GM12878 (cell line): Measurements from ENCODE around the gene LTB4R. TPM values are rescaled to one million over a fixed set of nuclear protein-coding genes. Genes with fewer than 3 reads are reported as not detected.

Source experiments
- ATAC-seq: fragments of 200-7000 bp; cut with Tn5 transposase; 3 replicates; pipeline ENCODE4 v1.9.1; 2020; ENCODE audit warnings: mild to moderate bottlenecking, moderate library complexity
- BruUV-seq: library from RNA; stranded (reverse); fragments of 400-500 nt; replicated peaks from 2 replicates; lab custom pipeline; 2021; lab: Mats Ljungman, UMichigan
- CTCF ChIA-PET: fragments of 300-600 bp; sonication (Branson Sonifier 250); formaldehyde crosslinking; extraction: SDS; loops from one replicate; lab custom pipeline; 2021; ENCODE audit warnings: inconsistent platforms; lab: Yijun Ruan, JAX
- POLR2A ChIA-PET: fragments of 350-600 bp; formaldehyde crosslinking; extraction: SDS; loops from one replicate; lab custom pipeline; 2021; ENCODE audit warnings: inconsistent platforms; lab: Charles Lee
- RAD21 ChIA-PET: fragments of 300-600 bp; sonication (Branson Sonifier 250); formaldehyde crosslinking; loops from one replicate; lab custom pipeline; 2023; ENCODE audit warnings: antibody characterized with exemption; ENCODE audit not compliant: unreplicated experiment; lab: Charles Lee
- SMC1A ChIA-PET: fragments of 300-600 bp; sonication (Branson Sonifier 250); formaldehyde crosslinking; loops from one replicate; lab custom pipeline; 2023; ENCODE audit not compliant: unreplicated experiment, uncharacterized antibody; lab: Charles Lee
- DNase-seq: peaks from one replicate; pipeline ENCODE4 v3.0.0-alpha.2; 2011; ENCODE audit warnings: low read depth, low spot score
- FAIRE-seq: peaks from 3 replicates; lab custom pipeline; 2011; peaks lifted over from hg19 to GRCh38; lab: Jason Lieb, UNC
- H2AFZ ChIP-seq: 2 replicates; pipeline ENCODE4 v1.6.0; 2011; ENCODE audit warnings: low read depth, low read length, control low read depth; ENCODE audit not compliant: control insufficient read depth
- H3K27ac ChIP-seq: 2 replicates; pipeline ENCODE4 v1.5.1; 2011; ENCODE audit warnings: control low read depth; ENCODE audit not compliant: control insufficient read depth, insufficient read depth
- H3K27me3 ChIP-seq, 2 experiments: replicated peaks in 1 of 2; 2 replicates each; pipeline versions ENCODE4 v1.6.0 to v1.6.1; 2011; ENCODE audit warnings: low read length in 1 of 2; ENCODE audit not compliant: control insufficient read depth in 2 of 2, insufficient read depth in 2 of 2
- H3K36me3 ChIP-seq, 2 experiments: 2 replicates each; pipeline ENCODE4 v1.5.1; 2011; ENCODE audit warnings: low read length in 1 of 2; ENCODE audit not compliant: control insufficient read depth in 2 of 2, insufficient read depth in 2 of 2
- H3K4me1 ChIP-seq: 2 replicates; pipeline ENCODE4 v1.6.1; 2011; ENCODE audit warnings: mild to moderate bottlenecking, low read length, moderate library complexity, mixed read lengths; ENCODE audit not compliant: control insufficient read depth, insufficient read depth
- H3K4me2 ChIP-seq: 2 replicates; pipeline ENCODE4 v1.6.0; 2011; ENCODE audit warnings: control low read depth; ENCODE audit not compliant: control insufficient read depth, insufficient read depth
- H3K4me3 ChIP-seq: fragments of 200-600 bp; sonication (generic); 2 replicates; pipeline ENCODE4 v1.5.1; 2016
- H3K79me2 ChIP-seq: 2 replicates; pipeline ENCODE4 v1.6.0; 2011; ENCODE audit warnings: low read length; ENCODE audit not compliant: control insufficient read depth, insufficient read depth
- H3K9ac ChIP-seq: 2 replicates; pipeline ENCODE4 v1.8.0; 2011; ENCODE audit warnings: low read length, control low read depth, mixed read lengths; ENCODE audit not compliant: control insufficient read depth, insufficient read depth
- H3K9me3 ChIP-seq: replicated peaks from 3 replicates; pipeline ENCODE4 v1.5.1; 2011; ENCODE audit warnings: mild to moderate bottlenecking, low read length; ENCODE audit not compliant: control insufficient read depth, insufficient read depth
- H4K20me1 ChIP-seq: 2 replicates; pipeline ENCODE4 v1.6.0; 2011; ENCODE audit not compliant: control insufficient read depth, insufficient read depth
- HDGF ChIP-seq: fragments of 450-650 bp; IDR thresholded peaks from 2 replicates; pipeline ENCODE4 v1.6.1; 2016; ENCODE audit warnings: antibody characterized with exemption
- KAT2A ChIP-seq: conservative IDR thresholded peaks from 2 replicates; pipeline ENCODE4 v1.6.1; 2011; ENCODE audit warnings: low read depth, low read length; ENCODE audit not compliant: control insufficient read depth
- MTA2 ChIP-seq: fragments of 450-650 bp; IDR thresholded peaks from 2 replicates; pipeline ENCODE4 v1.6.1; 2016; ENCODE audit warnings: low read depth, mild to moderate bottlenecking, moderate library complexity
- MXI1 ChIP-seq: fragments of 150-350 bp; IDR thresholded peaks from 2 replicates; pipeline ENCODE4 v1.6.1; 2011; ENCODE audit warnings: low read depth, mild to moderate bottlenecking, inconsistent platforms, low read length, improper control_type of control experiment
- NBN ChIP-seq: fragments of 450-650 bp; IDR thresholded peaks from 2 replicates; pipeline ENCODE4 v1.6.1; 2016
- NR2F1 ChIP-seq: fragments of 450-650 bp; conservative IDR thresholded peaks from 2 replicates; pipeline ENCODE4 v1.6.1; 2017; ENCODE audit warnings: mild to moderate bottlenecking
- POLR2AphosphoS5 ChIP-seq: IDR thresholded peaks from 2 replicates; pipeline ENCODE4 v1.6.1; 2011; ENCODE audit warnings: mild to moderate bottlenecking, low read length, inconsistent platforms
- SMAD5 ChIP-seq: IDR thresholded peaks from 2 replicates; pipeline ENCODE4 v1.6.1; 2016; ENCODE audit warnings: antibody characterized with exemption, low read depth
- SP1 ChIP-seq: IDR thresholded peaks from one replicate; pipeline ENCODE4 v1.6.1; 2011; ENCODE audit warnings: low read depth, low read length
- ZBED1 ChIP-seq: IDR thresholded peaks from 2 replicates; pipeline ENCODE4 v1.6.1; 2016; ENCODE audit warnings: borderline replicate concordance
- ZNF592 ChIP-seq: fragments of 450-650 bp; IDR thresholded peaks from 2 replicates; pipeline ENCODE4 v1.6.1; 2017; ENCODE audit warnings: mild to moderate bottlenecking, moderate library complexity
- WGBS: methylation state at CpG from one replicate; pipeline ENCODE4 v1.1.6; 2016; ENCODE audit warnings: low lambda C conversion rate; ENCODE audit not compliant: insufficient replicate concordance, insufficient coverage; ENCODE audit errors: missing lambda C conversion rate; 5-methylcytosine and 5-hydroxymethylcytosine counted together
- in situ Hi-C: fragments of 300-500 bp; cut with MboI; formaldehyde crosslinking; loops from 9 replicates; pipeline ENCODE4 v1.14.3; 2018; ENCODE audit warnings: mixed read lengths
- intact Hi-C: fragments of 100-400 bp; cut with micrococcal nuclease; formaldehyde crosslinking; loops from one replicate; pipeline ENCODE4 v1.14.2; 2022; ENCODE audit not compliant: unreplicated experiment
- polyA plus RNA-seq, 11 experiments: library from polyadenylated mRNA; depleted of rRNA in 4 of 11; unstranded in 6 of 11; stranded (reverse) in 5 of 11; fragments of >200 nt; fragmentation: Nextera tagmentation in 4 of 11; fragmentation: Illumina TruSeq in 1 of 11; extraction: Ambion mirVana in 4 of 11; extraction: Trizol in 1 of 11; gene quantifications; 1 replicate in 1 of 11; 2 replicates in 10 of 11; pipeline versions ENCODE4 v1.2.1 to v1.2.3, GENCODE V29; 2011 to 2016; ENCODE audit warnings: inconsistent platforms in 2 of 11, missing spikeins in 2 of 11, low read depth in 1 of 11
- total RNA-seq, 4 experiments: library from RNA; depleted of rRNA in 3 of 4; stranded (reverse); fragments of >200 nt in 3 of 4; fragmentation: Illumina TruSeq in 1 of 4; extraction: Trizol in 1 of 4; gene quantifications; 2 replicates each; pipeline versions ENCODE4 v1.2.1 to v1.2.3, GENCODE V29; 2013 to 2021
- TF ChIP-seq, protein P1 (sequence below): fragments of 150-350 bp; IDR thresholded peaks from 2 replicates; pipeline ENCODE4 v1.6.1; 2016; ENCODE audit warnings: low read depth, low read length
- TF ChIP-seq, protein P2 (sequence below): fragments of 450-650 bp; IDR thresholded peaks from 2 replicates; pipeline ENCODE4 v1.6.1; 2016; ENCODE audit warnings: mild to moderate bottlenecking
- TF ChIP-seq, protein P3 (sequence below): IDR thresholded peaks from 2 replicates; pipeline ENCODE4 v1.6.1; 2011; ENCODE audit warnings: mild to moderate bottlenecking, low read depth, low read length, moderate library complexity; ENCODE audit not compliant: insufficient replicate concordance

LTB4R gene
- total and polyA plus RNA-seq, 10 of the 15 experiments (the other 5 are each of a cell fraction or from before 2014, with no cell fraction given): 1.2 to 14.0 (median 4.0) TPM

DNA sequence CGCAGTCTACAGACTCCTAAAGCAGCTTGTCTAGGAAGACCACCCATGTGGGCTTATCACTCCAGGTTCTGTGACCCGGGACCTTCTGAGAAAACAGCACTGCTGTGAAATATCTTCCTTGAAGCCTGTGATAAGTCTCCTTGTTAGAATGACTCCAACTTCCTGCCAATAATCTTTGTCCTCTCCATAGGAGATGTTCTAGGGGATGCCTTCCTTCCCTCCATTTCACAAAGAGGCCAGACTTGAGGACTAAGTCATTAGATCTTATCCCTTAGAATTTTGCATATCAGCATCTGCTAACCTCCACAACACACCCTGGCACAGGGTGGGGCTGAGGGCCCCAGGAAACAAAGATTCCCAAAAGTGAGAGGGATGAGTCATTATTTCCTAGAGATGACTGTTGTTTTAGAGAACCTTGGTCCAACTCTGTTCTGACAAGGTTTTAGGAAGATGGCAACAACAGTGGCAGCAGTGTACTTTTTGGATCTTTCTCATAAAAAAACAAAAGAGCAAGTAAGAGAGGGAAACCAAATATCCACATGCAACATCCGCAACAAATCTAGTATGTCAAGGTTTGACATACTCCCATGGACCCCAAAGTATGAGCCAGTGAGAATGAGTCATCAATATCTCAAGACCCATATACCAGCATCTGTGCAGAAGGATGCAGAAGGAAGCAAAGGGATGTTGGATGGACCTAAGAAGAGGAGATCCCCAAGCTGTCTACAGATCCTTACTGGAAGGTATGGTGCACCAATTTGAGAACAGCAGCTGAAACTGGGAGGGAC, 6.0 kb downstream of the LTB4R start:
- in situ Hi-C loops: no loop called here
- Histone ChIP-seq H3K9me3 (no peaks in the 10 kb centered on the region), H3K79me2 (no peaks in the 10 kb centered on the region), H2AFZ (no peak overlapping the region), H3K27ac (no peak overlapping the region), H3K36me3 (no peaks in the 10 kb centered on the region), H3K4me1 (peaks cover 15% of the 10 kb centered on the region), H3K27me3 (no peaks in the 10 kb centered on the region), H3K4me3 (no peak overlapping the region), H3K9ac (no peak overlapping the region), H3K4me2 (no peak overlapping the region), H4K20me1 (no peaks in the 10 kb centered on the region; the same call in 1 of the 2 replicates)
- intact Hi-C loops: no loop called here
- no TSS peak for BruUV-seq
- DNase-seq: no peak
- CTCF ChIA-PET: interaction anchor here (0.7 to 1.9 kb wide), 6 partner anchors 9 to 125 kb away, joined by 3 to 8 read pairs (median 4); partner anchors contain the start of gene CIDEB
- WGBS: 74% methylated on average over 3 of the region's 3 CpGs
- SMC1A ChIA-PET: interaction anchor here (1.1 kb wide), 1 partner anchor 114 kb away, joined by 3 read pairs; no protein-coding TSS in a partner anchor
- RAD21 ChIA-PET: no interaction called here
- no peak for ATAC-seq
- no peak for FAIRE-seq
- POLR2A ChIA-PET: no interaction called here
- TF ChIP-seq, protein P1, sequence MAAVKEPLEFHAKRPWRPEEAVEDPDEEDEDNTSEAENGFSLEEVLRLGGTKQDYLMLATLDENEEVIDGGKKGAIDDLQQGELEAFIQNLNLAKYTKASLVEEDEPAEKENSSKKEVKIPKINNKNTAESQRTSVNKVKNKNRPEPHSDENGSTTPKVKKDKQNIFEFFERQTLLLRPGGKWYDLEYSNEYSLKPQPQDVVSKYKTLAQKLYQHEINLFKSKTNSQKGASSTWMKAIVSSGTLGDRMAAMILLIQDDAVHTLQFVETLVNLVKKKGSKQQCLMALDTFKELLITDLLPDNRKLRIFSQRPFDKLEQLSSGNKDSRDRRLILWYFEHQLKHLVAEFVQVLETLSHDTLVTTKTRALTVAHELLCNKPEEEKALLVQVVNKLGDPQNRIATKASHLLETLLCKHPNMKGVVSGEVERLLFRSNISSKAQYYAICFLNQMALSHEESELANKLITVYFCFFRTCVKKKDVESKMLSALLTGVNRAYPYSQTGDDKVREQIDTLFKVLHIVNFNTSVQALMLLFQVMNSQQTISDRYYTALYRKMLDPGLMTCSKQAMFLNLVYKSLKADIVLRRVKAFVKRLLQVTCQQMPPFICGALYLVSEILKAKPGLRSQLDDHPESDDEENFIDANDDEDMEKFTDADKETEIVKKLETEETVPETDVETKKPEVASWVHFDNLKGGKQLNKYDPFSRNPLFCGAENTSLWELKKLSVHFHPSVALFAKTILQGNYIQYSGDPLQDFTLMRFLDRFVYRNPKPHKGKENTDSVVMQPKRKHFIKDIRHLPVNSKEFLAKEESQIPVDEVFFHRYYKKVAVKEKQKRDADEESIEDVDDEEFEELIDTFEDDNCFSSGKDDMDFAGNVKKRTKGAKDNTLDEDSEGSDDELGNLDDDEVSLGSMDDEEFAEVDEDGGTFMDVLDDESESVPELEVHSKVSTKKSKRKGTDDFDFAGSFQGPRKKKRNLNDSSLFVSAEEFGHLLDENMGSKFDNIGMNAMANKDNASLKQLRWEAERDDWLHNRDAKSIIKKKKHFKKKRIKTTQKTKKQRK: no peak
- TF ChIP-seq SMAD5: no peak
- TF ChIP-seq, protein P2, sequence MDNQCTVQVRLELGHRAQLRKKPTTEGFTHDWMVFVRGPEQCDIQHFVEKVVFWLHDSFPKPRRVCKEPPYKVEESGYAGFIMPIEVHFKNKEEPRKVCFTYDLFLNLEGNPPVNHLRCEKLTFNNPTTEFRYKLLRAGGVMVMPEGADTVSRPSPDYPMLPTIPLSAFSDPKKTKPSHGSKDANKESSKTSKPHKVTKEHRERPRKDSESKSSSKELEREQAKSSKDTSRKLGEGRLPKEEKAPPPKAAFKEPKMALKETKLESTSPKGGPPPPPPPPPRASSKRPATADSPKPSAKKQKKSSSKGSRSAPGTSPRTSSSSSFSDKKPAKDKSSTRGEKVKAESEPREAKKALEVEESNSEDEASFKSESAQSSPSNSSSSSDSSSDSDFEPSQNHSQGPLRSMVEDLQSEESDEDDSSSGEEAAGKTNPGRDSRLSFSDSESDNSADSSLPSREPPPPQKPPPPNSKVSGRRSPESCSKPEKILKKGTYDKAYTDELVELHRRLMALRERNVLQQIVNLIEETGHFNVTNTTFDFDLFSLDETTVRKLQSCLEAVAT: no peak
- no peak for TF ChIP-seq HDGF
- no peak for TF ChIP-seq ZNF592
- TF ChIP-seq MTA2: no peak
- TF ChIP-seq NR2F1: no peak
- no peak for TF ChIP-seq ZBED1
- TF ChIP-seq KAT2A: no peak
- no peak for TF ChIP-seq POLR2AphosphoS5
- no peak for TF ChIP-seq NBN
- no peak for TF ChIP-seq SP1
- TF ChIP-seq, protein P3, sequence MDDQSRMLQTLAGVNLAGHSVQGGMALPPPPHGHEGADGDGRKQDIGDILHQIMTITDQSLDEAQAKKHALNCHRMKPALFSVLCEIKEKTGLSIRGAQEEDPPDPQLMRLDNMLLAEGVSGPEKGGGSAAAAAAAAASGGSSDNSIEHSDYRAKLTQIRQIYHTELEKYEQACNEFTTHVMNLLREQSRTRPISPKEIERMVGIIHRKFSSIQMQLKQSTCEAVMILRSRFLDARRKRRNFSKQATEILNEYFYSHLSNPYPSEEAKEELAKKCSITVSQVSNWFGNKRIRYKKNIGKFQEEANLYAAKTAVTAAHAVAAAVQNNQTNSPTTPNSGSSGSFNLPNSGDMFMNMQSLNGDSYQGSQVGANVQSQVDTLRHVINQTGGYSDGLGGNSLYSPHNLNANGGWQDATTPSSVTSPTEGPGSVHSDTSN: no peak
- no peak for TF ChIP-seq MXI1
